Gastroesophageal sphincter (tissue), 4 donors: ENCODE measurements around the gene LAMTOR5. TPM values are rescaled to one million over a fixed set of nuclear protein-coding genes. Genes with fewer than 3 reads are reported as not detected.

Experiments used
- ATAC-seq: fragments of 150-250 bp; one replicate; pipeline ENCODE4 v1.9.1; 2016; ENCODE audit warnings: mild to moderate bottlenecking, moderate library complexity
- H3K27ac ChIP-seq, 4 donors: fragments of 200-600 bp; sonication (generic) in 3 of 4; 1 replicate in 3 of 4; 2 replicates in 1 of 4; pipeline ENCODE4 v1.5.1; 2016 to 2019
- H3K27me3 ChIP-seq: fragments of 200-600 bp; sonication (generic); one replicate; pipeline ENCODE4 v1.5.1; 2019
- H3K36me3 ChIP-seq, 2 donors: fragments of 200-600 bp; sonication (generic); one replicate each; pipeline ENCODE4 v1.5.1; 2019; ENCODE audit warnings: control low read depth in 1 of 2
- H3K4me1 ChIP-seq, 3 donors: fragments of 200-600 bp; sonication (generic); 1 replicate in 2 of 3; 2 replicates in 1 of 3; pipeline ENCODE4 v1.5.1; 2016 to 2019; ENCODE audit warnings: control low read depth in 2 of 3
- H3K4me3 ChIP-seq, 2 donors: fragments of 200-600 bp; sonication (generic); one replicate each; pipeline ENCODE4 v1.5.1; 2019; ENCODE audit warnings: mild to moderate bottlenecking in 1 of 2, moderate library complexity in 1 of 2
- H3K9me3 ChIP-seq, 3 donors: fragments of 200-600 bp; sonication (generic); one replicate each; pipeline ENCODE4 v1.5.1; 2017 to 2019; ENCODE audit warnings: control low read depth in 2 of 3
- EP300 ChIP-seq: sonication (generic); formaldehyde crosslinking; IDR thresholded peaks from one replicate; pipeline ENCODE4 v1.6.1; 2017; ENCODE audit warnings: antibody characterized with exemption, mild to moderate bottlenecking
- POLR2A ChIP-seq, 2 donors: fragments of 450-650 bp; IDR thresholded peaks; one replicate each; pipeline ENCODE4 v1.6.1; 2017; ENCODE audit warnings: antibody characterized with exemption in 2 of 2, mild to moderate bottlenecking in 2 of 2, moderate library complexity in 1 of 2
- POLR2AphosphoS5 ChIP-seq: sonication (generic); formaldehyde crosslinking; IDR thresholded peaks from one replicate; pipeline ENCODE4 v1.6.1; 2017; ENCODE audit warnings: antibody characterized with exemption
- WGBS, 2 donors: methylation state at CpG; one replicate each; pipeline ENCODE4 v1.1.5; 2018; ENCODE audit warnings: low coverage in 1 of 2; 5-methylcytosine and 5-hydroxymethylcytosine counted together
- total RNA-seq, 4 donors: library from RNA; depleted of rRNA; stranded (reverse); fragments of >200 nt; gene quantifications; one replicate each; pipeline ENCODE4 v1.1.0, GENCODE V29; 2016
- TF ChIP-seq, protein P1 (sequence below), 4 experiments: fragments of 200-600 bp in 2 of 4; fragments of 450-650 bp in 2 of 4; sonication (generic) in 1 of 4; IDR thresholded peaks; one replicate each; pipeline ENCODE4 v1.5.1; 2017 to 2019; ENCODE audit warnings: antibody characterized with exemption in 4 of 4, mild to moderate bottlenecking in 2 of 4, moderate library complexity in 2 of 4

LAMTOR5 gene
- total RNA-seq, 4 donors from 2014 or later = 72.5 to 126 (median 101) TPM

DNA sequence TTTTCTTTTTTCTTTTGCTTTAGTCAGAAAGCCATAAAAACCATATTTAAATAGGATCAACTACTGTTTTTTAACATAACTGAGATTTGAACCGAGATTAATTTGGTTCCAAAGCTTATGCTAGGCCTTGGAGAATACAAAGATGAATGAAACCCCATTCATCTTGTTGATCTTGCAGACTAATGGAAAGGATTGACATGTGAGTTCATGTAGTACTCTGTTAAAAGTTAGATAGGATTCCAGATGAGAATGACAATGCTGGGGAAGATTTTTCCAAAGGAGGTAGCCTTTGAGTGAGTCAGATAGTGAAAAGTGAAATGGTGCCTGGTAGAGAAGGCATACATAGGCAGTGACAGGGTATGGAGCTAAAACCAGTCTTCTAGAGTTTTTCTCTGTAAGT lies 45.6 kb downstream of the LAMTOR5 start:
- no peak for ATAC-seq
- Histone ChIP-seq H3K4me1 (peaks cover 0 to 9% (median 0%) of the 10 kb centered on the region in 3 donors), H3K27me3 (no peaks in the 10 kb centered on the region), H3K4me3 (no peak overlapping the region), H3K27ac (no peak overlapping the region), H3K36me3 (peaks cover 0 to 45% of the 10 kb centered on the region in 2 donors), H3K9me3 (no peaks in the 10 kb centered on the region)
- TF ChIP-seq EP300 = no peak
- no peak for TF ChIP-seq POLR2AphosphoS5
- no peak for TF ChIP-seq POLR2A (IDR thresholded peaks at IDR 0.05)
- TF ChIP-seq, protein P1, sequence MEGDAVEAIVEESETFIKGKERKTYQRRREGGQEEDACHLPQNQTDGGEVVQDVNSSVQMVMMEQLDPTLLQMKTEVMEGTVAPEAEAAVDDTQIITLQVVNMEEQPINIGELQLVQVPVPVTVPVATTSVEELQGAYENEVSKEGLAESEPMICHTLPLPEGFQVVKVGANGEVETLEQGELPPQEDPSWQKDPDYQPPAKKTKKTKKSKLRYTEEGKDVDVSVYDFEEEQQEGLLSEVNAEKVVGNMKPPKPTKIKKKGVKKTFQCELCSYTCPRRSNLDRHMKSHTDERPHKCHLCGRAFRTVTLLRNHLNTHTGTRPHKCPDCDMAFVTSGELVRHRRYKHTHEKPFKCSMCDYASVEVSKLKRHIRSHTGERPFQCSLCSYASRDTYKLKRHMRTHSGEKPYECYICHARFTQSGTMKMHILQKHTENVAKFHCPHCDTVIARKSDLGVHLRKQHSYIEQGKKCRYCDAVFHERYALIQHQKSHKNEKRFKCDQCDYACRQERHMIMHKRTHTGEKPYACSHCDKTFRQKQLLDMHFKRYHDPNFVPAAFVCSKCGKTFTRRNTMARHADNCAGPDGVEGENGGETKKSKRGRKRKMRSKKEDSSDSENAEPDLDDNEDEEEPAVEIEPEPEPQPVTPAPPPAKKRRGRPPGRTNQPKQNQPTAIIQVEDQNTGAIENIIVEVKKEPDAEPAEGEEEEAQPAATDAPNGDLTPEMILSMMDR (IDR thresholded peaks at IDR 0.05) = no peak
- 88 to 89% methylated on average over 1 of the region's 1 CpG for WGBS, 2 donors

DNA sequence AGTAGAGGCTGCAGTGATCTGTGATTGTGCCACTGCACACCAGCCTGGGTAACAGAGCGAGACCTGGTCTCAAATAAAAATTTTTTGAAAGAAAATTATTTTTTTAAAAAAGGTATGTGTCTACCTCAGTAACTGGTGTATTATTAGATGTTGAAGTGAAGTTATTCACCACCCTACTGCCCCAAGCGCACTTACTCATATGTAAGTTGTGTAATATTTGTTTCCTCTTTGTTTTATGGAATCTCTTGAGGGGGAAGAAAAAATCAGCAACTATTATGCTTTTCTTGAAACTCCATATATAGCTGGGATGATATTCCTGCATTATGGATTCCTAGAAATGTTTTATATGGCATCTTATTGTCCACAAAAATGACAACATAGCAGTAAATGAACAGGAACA lies 47.1 kb downstream of the LAMTOR5 start:
- Histone ChIP-seq H3K27ac (no peak overlapping the region), H3K9me3 (no peaks in the 10 kb centered on the region), H3K27me3 (no peaks in the 10 kb centered on the region), H3K36me3 (peaks cover 0 to 46% of the 10 kb centered on the region in 2 donors), H3K4me3 (no peak overlapping the region), H3K4me1 (peaks cover 0 to 15% (median 3%) of the 10 kb centered on the region in 3 donors)
- 86% methylated on average over 2 of the region's 2 CpGs; no CpG with 5 or more reads in 1 of the 2 donors for WGBS, 2 donors
- no peak for ATAC-seq
- TF ChIP-seq POLR2A (IDR thresholded peaks at IDR 0.05) (no peak), POLR2AphosphoS5 (no peak), EP300 (no peak)
- TF ChIP-seq, protein P1 (IDR thresholded peaks at IDR 0.05) = no peak

DNA sequence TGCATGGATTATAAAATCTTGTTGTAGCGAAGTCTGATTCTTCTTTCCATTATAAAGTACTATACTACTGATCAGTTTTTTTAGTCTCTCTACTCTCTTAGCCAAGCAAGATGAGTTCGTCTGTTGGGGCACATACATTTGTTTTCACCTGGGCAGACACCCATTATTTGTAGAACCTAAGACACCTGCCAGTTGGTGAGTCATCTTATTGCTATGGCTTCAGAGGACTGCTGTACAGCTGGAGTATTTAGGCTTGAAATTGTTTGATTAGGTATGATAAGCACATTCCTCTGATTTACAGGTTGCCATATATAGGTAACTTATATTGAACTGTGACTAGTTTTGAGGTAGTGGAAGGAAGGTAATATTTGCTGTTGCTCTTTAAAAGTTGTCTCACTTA lies 51.1 kb downstream of the LAMTOR5 start:
- peaks cover 0 to 28% of the 10 kb centered on the region in 2 donors for H3K36me3 ChIP-seq
- H3K9me3 ChIP-seq = no peaks in the 10 kb centered on the region
- 57 to 65% methylated on average over 2 of the region's 2 CpGs for WGBS, 2 donors
- no peak for ATAC-seq
- H3K27ac ChIP-seq = no peak overlapping the region
- no peaks in the 10 kb centered on the region for H3K27me3 ChIP-seq
- H3K4me1 ChIP-seq = peaks cover 0 to 30% (median 5%) of the 10 kb centered on the region in 3 donors
- TF ChIP-seq, protein P1 (IDR thresholded peaks at IDR 0.05) = no peak
- TF ChIP-seq POLR2AphosphoS5 (no peak), EP300 (no peak), POLR2A (IDR thresholded peaks at IDR 0.05) (no peak)
- no peak overlapping the region for H3K4me3 ChIP-seq

DNA sequence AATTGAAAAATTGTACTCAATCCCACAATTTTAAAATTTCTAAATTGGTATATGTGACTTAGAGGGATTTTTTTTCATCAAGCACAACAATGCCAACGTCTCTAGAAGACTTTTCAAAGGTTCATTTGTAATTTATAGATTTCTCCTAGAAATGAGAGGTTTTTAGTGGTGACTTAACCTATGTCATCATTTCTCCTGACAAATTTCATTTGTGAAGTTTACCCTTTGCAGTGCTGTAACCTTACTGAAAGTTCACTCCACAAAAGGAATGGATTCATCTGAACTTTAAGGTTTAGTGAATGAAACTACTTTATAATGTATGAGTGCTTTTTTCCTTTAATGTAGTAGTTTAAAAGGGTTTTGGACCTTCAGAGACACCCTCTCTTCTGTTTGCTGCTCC lies 52.2 kb downstream of the LAMTOR5 start:
- no peaks in the 10 kb centered on the region for H3K27me3 ChIP-seq
- H3K4me3 ChIP-seq = no peak overlapping the region
- peaks cover 4 to 40% (median 9%) of the 10 kb centered on the region in 3 donors for H3K4me1 ChIP-seq
- WGBS, 2 donors = 46 to 50% methylated on average over 1 of the region's 1 CpG
- TF ChIP-seq POLR2AphosphoS5 = no peak
- no peak for TF ChIP-seq POLR2A (IDR thresholded peaks at IDR 0.05)
- no peak for TF ChIP-seq EP300
- TF ChIP-seq, protein P1 (IDR thresholded peaks at IDR 0.05) = no peak
- no peak overlapping the region for H3K27ac ChIP-seq
- no peaks in the 10 kb centered on the region for H3K9me3 ChIP-seq
- peaks cover 0 to 28% of the 10 kb centered on the region in 2 donors for H3K36me3 ChIP-seq
- no peak for ATAC-seq

Other genes with a start within 250 kb of the LAMTOR5 start
- gene KCNC4, start 197.4 kb downstream of the LAMTOR5 start, total RNA-seq = 10 to 100 TPM in 3 of 4 donors, 1 to 10 TPM in 1; 9.0 to 16.0 (median 13.4) TPM
- 10 to 100 TPM; 16.7 to 36.9 (median 30.2) TPM for gene RBM15, start 68.3 kb downstream of the LAMTOR5 start, total RNA-seq
- 10 to 100 TPM; 10.5 to 16.9 (median 15.2) TPM for gene SLC16A4, start 16.7 kb downstream of the LAMTOR5 start, total RNA-seq
- 1 to 10 TPM in 1 of 4 donors, not detected in 3; 1.1 TPM for gene PROK1, start 43.5 kb upstream of the LAMTOR5 start, total RNA-seq
- not detected for gene KCNA10, start 111.5 kb upstream of the LAMTOR5 start, total RNA-seq
- gene KCNA2, start 198.7 kb upstream of the LAMTOR5 start, total RNA-seq = 10 to 100 TPM in 1 of 4 donors, 1 to 10 TPM in 3; 2.8 to 16.8 (median 4.6) TPM